Glomerular visceral epithelial cell (primary cell): Measurements from ENCODE around the gene SNX21.
A peak's percentile ranks its signal among the peaks of the same experiment; 100 is the strongest.
"Not testable (repeated sequence)": the region's sequence is repeated elsewhere in the genome, so short reads cannot be mapped to it uniquely, and the experiment has no call there.

Experiments used
- DNase-seq: peaks from one replicate; pipeline ENCODE4 v3.0.0-alpha.2; 2016; ENCODE audit errors: extremely low spot score

Gene SNX21

DNA sequence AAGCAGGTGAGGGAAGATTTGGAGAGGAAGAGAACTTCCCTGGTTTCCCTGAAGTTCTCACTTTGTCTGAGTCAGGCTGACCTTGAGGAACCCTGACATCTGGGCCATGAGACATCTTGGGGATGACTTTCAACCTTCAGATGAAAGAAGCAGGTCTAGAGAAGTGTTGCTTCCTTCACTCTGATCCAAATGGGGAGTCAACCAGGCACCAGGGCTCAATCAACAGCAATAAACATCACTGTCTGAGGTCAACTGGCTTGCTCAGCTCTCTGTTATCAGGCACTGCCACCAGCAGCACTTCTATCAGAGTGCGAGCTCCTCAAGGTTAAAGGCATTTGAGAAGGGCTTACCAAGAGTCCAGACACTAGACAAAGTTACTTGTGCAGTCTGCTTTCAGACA, 17.3 kb downstream of the SNX21 start:
- DNase-seq = no peak

GRCh38 chr20:45851501-45851900, 17.9 kb downstream of the SNX21 start:
- DNase-seq = no peak

- DNase-seq = no peak
Observed at GRCh38 chr20:45852326-45852725, 18.7 kb downstream of the SNX21 start.

DNA sequence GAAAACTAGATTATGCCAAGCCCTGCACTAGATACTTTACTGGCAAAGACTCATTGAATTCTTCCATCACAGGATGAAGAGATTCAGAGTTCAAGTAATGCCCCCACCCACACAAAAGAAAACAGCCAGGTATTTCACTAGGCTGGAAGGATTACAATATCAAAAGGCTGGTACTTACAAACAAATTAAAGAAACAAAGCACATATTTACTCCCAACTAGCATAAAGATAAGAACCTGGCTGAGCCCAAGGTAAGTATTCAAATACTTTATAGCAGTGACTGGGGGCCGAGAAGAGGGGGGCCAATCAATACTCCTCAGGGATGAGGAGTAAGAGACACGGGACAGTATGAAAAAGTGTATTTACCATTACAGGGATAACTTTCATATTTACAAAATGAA, 19.9 kb downstream of the SNX21 start:
- DNase-seq = no peak

DNA sequence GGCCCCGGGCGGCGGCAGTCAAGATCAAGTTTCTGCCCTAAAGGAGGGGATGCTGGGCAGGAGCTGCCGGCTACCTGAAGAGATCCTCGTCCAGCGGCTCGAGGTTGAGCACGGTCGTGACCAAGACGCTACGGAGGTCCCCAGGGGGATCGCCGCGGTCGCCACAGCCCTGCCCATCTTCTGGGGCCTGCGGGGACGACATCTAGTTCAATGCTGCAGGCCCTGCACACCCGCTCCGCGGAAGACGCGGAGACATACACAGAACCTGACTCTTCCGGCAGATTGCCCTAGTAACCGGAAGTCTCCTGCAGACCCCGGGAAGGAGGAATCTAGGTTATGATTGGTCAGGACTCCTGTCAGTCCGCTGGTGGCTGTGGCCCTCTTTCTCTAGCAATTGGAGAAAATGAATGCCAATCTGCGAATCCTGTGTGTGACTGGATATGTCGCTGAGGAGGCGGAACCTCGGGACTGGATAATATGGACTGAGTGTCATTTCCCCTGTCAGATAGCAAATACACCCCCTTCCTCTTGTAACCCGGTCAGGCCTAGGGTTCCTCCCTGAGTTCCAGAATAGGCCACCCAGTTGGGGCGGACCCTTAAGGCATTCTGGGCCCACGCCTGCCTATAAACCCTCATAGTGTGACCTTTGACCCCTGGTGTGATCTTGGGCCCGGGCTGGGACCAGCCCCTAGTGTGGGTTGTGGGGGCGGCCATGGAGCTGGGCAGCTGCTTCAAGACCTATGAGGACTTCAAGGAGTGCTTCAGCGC, 23.7 kb downstream of the SNX21 start, which contains the start of the genes ACOT8 and ZSWIM3:
TSS of gene ACOT8 (minus strand) at position 279 of the 768 bp plus-strand sequence. CDS start at position 202, 77 bp downstream.
TSS of gene ZSWIM3 (plus strand) at position 501 of the 768 bp plus-strand sequence. CDS start at position 713, 212 bp downstream.
- peak; percentile 100 for DNase-seq

DNA sequence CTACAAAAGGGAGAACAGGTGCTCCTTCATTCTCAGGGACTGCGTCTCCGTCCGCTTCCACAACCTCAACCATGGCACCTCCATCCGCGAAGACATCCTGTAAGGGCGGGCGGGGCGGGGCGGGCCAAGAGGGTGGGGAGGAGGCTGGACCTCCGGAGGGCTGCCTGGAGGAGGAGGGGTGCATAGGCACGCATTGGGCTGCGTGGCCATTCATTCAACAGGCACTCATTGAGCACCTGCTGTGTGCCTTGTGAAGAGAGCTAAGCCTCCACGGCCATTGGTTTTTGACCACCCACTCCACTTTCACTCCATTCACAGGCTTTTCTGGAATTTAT, 24.2 kb downstream of the SNX21 start:
- DNase-seq = no peak

- no peak for DNase-seq
Observed at GRCh38 chr20:45859916-45860315, 26.3 kb downstream of the SNX21 start.

DNA sequence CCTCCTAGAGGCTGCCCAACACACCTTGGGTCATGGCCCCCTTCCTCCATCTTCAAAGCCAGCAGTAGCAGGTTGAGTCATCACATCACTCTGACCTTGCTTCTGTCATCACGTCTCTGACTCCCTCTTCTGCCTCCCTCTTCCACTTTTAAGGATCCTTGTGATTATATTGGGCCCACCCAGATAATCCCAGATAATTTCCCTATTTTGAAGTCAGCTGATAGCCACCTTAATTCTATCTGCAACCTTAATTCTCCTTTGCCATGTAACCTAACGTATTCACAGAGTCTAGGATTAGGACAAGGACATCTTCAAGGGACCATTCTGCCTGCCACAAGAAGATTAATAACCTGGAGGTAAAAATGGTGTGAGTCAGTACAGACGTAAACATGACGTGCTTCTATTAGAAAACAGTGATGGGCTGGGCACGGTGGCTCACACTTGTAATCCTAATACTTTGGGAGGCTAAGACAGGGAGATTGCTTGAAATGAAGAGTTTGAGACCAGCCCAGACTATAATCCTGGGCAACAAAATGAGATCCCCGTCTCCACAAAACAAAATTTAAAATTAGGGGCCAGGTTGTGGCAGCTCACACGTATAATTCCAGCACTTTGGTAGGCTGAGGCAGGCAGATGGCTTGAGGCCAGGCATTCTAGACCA, 27.1 kb downstream of the SNX21 start:
- DNase-seq = no peak

DNA sequence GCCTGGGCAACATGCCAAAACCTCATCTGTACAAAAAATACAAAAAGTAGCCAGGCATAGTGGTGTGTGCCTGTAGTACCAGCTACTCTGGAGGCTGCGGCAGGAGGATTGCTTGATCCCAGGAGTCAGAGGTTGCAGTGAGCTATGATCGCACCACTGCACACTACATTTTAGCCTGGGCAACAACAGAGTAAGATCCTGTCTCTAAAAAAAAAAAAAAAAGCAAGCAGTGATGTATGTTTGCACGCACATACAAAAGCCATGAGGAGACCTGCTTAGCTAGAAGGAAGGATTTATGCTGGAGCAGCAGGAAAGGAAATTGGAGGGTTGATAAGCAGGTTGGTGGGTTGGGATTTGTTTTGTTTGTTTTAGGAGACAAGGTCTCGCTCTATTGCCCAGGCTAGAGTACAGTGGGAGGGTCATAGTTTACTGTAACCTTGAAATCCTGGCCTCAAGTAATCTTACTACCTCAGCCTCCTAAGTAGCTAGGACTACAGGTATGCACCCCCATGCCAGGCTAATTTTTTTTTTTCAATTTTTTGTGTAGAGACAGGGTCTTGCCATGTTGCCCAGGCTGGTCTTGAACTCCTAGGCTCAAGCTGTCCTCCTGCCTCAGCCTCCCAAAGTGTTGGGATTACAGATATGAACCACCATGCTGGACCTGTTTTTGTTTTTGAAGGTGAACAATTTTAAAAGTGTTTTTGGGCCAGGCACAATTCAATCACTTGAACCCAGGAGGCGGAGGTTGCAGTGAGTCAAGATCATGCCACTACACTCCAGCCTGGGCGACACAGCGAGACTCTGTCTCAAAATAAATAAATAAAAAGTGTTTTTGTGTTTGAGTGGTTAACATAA, 27.8 kb downstream of the SNX21 start:
- DNase-seq = peak; percentile 34

DNA sequence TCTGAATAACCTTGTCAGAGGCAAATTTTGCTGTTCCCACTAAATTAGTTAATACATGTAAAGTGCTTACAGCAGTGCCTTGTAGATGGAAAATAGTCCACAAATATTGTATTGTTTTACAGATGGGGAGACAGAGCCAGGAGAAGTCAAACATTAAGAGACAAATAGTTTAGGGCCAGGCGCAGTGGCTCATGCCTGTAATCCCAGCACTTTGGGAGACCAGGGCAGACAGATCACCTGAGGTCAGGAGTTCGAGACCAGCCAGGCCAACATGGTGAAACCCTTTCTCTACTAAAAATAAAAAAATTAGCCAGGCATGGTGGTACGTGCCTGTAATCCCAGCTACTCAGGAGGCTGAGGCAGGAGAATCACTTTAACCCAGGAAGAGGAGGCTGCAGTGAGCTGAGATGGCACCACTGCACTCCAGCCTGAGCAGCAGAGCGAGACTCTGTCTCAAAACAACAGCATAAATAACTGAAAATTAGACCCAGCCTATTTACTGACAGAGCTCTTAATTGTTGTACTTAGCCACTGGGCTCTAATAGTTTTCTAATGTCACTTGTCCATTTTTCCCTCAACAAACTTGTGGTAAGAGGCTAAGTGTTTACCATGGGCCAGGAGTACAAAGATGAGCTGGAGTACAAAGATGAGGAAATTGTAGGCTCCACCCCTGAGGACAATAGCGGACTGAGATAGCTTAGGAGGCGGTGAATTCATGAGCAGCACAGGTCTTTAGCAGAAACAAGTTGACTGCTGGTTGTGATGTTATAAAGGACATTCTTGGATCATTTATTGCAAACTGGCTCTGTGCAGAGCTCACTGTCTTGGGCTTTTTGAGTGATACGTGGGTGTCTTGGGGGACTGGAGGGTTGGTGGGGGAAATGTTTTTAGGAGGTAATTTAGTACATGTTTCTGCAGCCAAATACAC, 30.2 kb downstream of the SNX21 start:
- no peak for DNase-seq

DNA sequence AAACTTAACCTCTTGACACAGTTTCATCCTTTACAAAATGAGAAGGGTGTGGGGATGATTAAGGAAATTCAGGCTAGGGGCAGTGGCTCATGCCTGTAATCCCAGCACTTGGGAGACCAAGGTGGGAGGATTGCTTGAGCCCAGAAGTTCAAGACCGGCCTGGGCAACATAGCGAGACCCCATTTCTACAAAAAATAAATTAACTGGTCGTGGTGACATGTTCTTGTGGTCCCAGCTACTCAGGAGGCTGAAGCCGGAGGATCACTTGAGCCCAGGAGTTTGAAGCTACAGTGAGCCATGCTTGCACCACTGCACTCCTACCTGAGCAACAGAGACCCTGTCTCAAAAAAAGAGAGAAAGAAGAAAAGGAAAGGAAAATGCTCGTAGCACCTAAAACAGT, 32.9 kb downstream of the SNX21 start:
- no peak for DNase-seq

DNA sequence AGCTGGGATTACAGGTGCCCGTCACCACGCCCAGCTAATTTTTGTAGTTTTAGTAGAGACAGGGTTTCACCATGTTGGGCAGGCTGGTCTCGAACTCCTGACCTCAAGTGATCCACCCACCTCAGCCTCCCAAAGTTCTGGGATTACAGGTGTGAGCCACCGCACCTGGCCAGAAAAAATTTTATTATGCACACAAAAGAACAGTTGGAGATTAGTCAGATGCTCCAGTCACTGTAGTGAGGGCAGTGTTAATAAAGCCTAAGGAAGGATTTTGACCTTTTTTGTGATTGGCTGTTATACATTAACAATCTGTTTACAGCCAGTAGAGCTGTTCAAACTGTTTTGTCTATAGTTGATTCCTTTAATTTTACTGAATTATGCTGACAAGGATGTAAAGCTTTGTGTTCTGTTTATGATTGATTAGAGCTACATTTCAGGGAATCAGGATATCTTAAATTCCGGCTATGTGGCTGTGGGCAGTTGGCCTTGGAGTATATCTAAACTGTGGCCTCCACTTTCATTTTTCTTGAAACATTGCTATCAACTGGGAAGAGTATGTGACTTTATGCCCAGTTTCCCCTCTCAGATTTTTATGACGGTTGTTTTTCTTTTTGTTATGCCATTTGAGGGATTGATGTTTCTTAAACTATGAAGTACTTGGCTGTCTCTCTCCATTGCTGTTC, 33.7 kb downstream of the SNX21 start:
- no peak for DNase-seq

DNA sequence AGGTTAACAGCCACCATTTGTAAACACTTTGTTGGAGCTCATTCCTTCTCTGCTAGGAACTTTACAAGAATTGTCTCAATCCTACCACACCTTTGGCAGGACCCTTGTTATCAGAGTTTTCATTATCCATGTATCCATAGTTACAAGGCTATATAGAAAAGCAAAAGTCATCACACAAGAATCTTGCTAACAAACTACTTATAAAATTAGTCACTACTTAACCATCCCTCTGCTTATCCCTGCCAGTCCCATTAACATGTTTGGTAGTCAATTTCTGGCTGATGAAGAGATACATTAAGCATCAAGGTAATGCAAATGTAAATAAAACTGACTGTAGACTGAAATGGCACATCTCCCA, 34.2 kb downstream of the SNX21 start:
- DNase-seq = peak; percentile 31

- no peak for DNase-seq
Observed at GRCh38 chr20:45872626-45873025, 39.0 kb downstream of the SNX21 start.

DNA sequence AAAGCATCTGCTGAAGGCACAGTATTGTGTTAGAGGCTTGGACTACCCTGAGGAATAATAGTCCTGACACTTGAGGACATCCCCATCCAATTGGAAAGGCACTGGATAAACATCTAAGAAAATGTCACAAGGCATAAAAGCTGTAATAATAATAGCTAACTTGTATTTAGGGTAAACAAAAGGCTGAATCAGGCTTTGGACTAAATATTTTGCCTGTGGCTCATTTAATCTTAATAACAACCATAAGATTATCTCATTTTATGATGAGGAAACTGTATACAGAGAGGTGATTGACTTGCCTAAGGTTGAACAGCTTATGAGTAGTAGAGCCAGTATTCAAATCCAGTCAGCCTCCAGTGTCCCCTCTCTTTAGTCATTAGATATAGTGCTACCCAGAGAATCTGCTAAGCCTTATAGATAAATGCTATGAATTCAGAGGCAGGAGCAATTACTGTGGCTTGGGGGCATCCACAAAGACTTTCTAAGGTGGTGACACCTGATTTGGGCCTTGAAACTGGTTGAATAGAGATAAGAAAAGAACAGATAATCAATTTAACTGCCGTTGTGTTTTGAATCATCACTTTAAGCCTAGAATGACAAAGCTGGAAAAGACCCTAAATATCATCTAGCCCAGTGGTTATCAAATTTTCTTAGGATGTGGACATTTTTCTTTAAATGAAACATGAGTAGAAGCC, 40.0 kb downstream of the SNX21 start:
- no peak for DNase-seq

- not testable (repeated sequence) for DNase-seq
Observed at GRCh38 chr20:45874104-45874481, 40.5 kb downstream of the SNX21 start.

GRCh38 chr20:45874576-45874975, 41.0 kb downstream of the SNX21 start:
- DNase-seq = no peak

- no peak for DNase-seq
Observed at GRCh38 chr20:45878076-45878761, 44.6 kb downstream of the SNX21 start.

DNA sequence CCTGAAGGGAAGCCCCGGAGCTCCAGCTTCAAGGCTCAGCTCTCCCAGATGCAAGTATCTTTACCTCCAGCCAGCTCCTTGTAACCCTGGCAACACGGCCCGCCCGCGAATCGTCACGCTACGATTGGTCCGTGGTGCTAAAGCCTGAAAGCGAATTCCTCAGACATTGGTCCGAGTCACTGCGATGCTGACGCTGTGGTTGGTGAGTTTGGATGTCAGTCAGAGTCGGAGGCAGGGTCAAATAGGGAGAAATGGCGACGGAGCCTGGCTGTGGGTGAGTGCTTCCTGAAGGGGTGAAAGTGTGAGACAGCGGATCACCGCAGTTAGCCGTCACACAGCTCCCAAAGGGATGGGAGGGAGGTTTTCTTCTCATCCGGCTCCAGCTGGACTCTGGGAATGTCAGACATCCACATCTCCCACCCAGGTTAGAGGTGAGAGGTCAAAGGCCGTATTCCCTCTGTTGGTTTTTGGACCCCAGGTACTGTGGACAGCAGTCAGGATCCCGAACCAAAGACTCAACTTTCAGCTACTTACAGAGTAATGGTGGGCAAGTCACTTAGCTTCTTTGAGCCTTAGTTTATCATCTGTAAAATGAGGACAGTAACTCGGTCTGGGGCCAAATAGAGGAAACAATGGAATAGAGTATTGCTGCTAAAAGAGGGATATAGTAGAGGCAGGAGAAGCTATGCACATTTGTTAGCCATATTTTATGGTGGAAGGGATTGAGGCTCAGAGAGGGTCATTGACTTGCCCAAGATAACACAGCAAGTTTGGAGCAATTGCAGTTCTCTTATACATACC, 47.6 kb downstream of the SNX21 start, which contains the start of gene ZSWIM1:
TSS of gene ZSWIM1 (plus strand) at position 240 of the 801 bp plus-strand sequence. CDS start 1,366 bp downstream, outside the sequence.
- DNase-seq = peak; percentile 100
